ENCODE results near the gene CNTN4. TPM values are rescaled to one million over a fixed set of nuclear protein-coding genes. Genes with fewer than 3 reads are reported as not detected.

CNTN4 gene
- total RNA-seq, 1 experiment from 2014 or later, result 51.3 TPM

GRCh38 chr3:2876362-2876761 lies 777.7 kb downstream of the CNTN4 start:
- H3K4me1 Mint-ChIP-seq (ENCODE audit: low read depth, unreplicated experiment), result no peaks in the 10 kb centered on the region

GRCh38 chr3:2879023-2879422 lies 780.4 kb downstream of the CNTN4 start:
- no peak overlapping the region for H3K4me3 ChIP-seq (ENCODE audit: low read depth, low read length)
- no peak for TF ChIP-seq CTCF (IDR thresholded peaks at IDR 0.05; ENCODE audit: insufficient read depth in 1 of 2, low read depth in 1 of 2, low read length in 1 of 2, severe bottlenecking in 1 of 2, unreplicated experiment in 1 of 2)
- Mint-ChIP-seq H3K4me1 (ENCODE audit: low read depth, unreplicated experiment) (no peaks in the 10 kb centered on the region), H3K27ac (ENCODE audit: unreplicated experiment) (no peak overlapping the region), H3K36me3 (ENCODE audit: insufficient read depth, unreplicated experiment) (peaks cover 6% of the 10 kb centered on the region), H3K27me3 (ENCODE audit: insufficient read depth, unreplicated experiment) (no peaks in the 10 kb centered on the region), H3K9me3 (ENCODE audit: unreplicated experiment) (no peaks in the 10 kb centered on the region), H3K4me3 (ENCODE audit: unreplicated experiment) (no peak overlapping the region)
- POLR2A ChIA-PET, result no interaction called here
- intact Hi-C loops (cut with micrococcal nuclease; ENCODE audit: unreplicated experiment), result no loop called here
- no peaks in the 10 kb centered on the region for H3K27me3 ChIP-seq (replicated peaks; ENCODE audit: control insufficient read depth, insufficient read depth, low read length)
- no peaks in the 10 kb centered on the region for H3K36me3 ChIP-seq (ENCODE audit: control insufficient read depth, insufficient read depth, low read length)
- no TSS peak for BruUV-seq (replicated peaks)
- no peak for DNase-seq
- H3K9me3 ChIP-seq, result no peaks in the 10 kb centered on the region
- no peaks in the 10 kb centered on the region for H3K4me1 ChIP-seq
- CTCF ChIA-PET, result no interaction called here

More at GRCh38 chr3:2876362-2876761, 777.7 kb downstream of the CNTN4 start:
- BruUV-seq (replicated peaks), result no TSS peak
- H3K9me3 ChIP-seq, result no peaks in the 10 kb centered on the region
- Mint-ChIP-seq H3K27ac (ENCODE audit: unreplicated experiment) (no peak overlapping the region), H3K9me3 (ENCODE audit: unreplicated experiment) (no peaks in the 10 kb centered on the region), H3K36me3 (ENCODE audit: insufficient read depth, unreplicated experiment) (no peaks in the 10 kb centered on the region), H3K27me3 (ENCODE audit: insufficient read depth, unreplicated experiment) (no peaks in the 10 kb centered on the region), H3K4me3 (ENCODE audit: unreplicated experiment) (no peak overlapping the region)
- intact Hi-C loops (cut with micrococcal nuclease; ENCODE audit: unreplicated experiment), result no loop called here
- no peak for TF ChIP-seq CTCF (IDR thresholded peaks at IDR 0.05; ENCODE audit: insufficient read depth in 1 of 2, low read depth in 1 of 2, low read length in 1 of 2, severe bottlenecking in 1 of 2, unreplicated experiment in 1 of 2)
- H3K36me3 ChIP-seq (ENCODE audit: control insufficient read depth, insufficient read depth, low read length), result no peaks in the 10 kb centered on the region
- H3K4me3 ChIP-seq (ENCODE audit: low read depth, low read length), result no peak overlapping the region
- CTCF ChIA-PET, result no interaction called here
- no peaks in the 10 kb centered on the region for H3K27me3 ChIP-seq (replicated peaks; ENCODE audit: control insufficient read depth, insufficient read depth, low read length)
- POLR2A ChIA-PET, result no interaction called here
- no peaks in the 10 kb centered on the region for H3K4me1 ChIP-seq
- DNase-seq, result no peak

GRCh38 chr3:2879587-2879986 lies 780.9 kb downstream of the CNTN4 start:
- Histone ChIP-seq H3K27me3 (replicated peaks; ENCODE audit: control insufficient read depth, insufficient read depth, low read length) (no peaks in the 10 kb centered on the region), H3K9me3 (no peaks in the 10 kb centered on the region), H3K4me1 (no peaks in the 10 kb centered on the region), H3K4me3 (ENCODE audit: low read depth, low read length) (no peak overlapping the region), H3K36me3 (ENCODE audit: control insufficient read depth, insufficient read depth, low read length) (no peaks in the 10 kb centered on the region)
- Mint-ChIP-seq H3K27ac (ENCODE audit: unreplicated experiment) (no peak overlapping the region), H3K27me3 (ENCODE audit: insufficient read depth, unreplicated experiment) (no peaks in the 10 kb centered on the region), H3K4me3 (ENCODE audit: unreplicated experiment) (no peak overlapping the region), H3K4me1 (ENCODE audit: low read depth, unreplicated experiment) (no peaks in the 10 kb centered on the region), H3K9me3 (ENCODE audit: unreplicated experiment) (no peaks in the 10 kb centered on the region), H3K36me3 (ENCODE audit: insufficient read depth, unreplicated experiment) (peaks cover 6% of the 10 kb centered on the region)
- CTCF ChIA-PET, result no interaction called here
- no peak for TF ChIP-seq CTCF (IDR thresholded peaks at IDR 0.05; ENCODE audit: insufficient read depth in 1 of 2, low read depth in 1 of 2, low read length in 1 of 2, severe bottlenecking in 1 of 2, unreplicated experiment in 1 of 2)
- no TSS peak for BruUV-seq (replicated peaks)
- no peak for DNase-seq
- intact Hi-C loops (cut with micrococcal nuclease; ENCODE audit: unreplicated experiment), result no loop called here
- POLR2A ChIA-PET, result no interaction called here
